SU-DHL-6 (cell line): ENCODE results near the gene HIBADH.
"Not testable (repeated sequence)": the region's sequence is repeated elsewhere in the genome, so short reads cannot be mapped to it uniquely, and the experiment has no call there.

ENCODE experiments used
- CTCF ChIP-seq: fragments of 200-600 bp; sonication (generic); IDR thresholded peaks from one replicate; pipeline ENCODE4 v1.5.1; 2017; ENCODE audit warnings: antibody characterized with exemption, mild to moderate bottlenecking, low read length, moderate library complexity; ENCODE audit not compliant: insufficient read depth, poor library complexity, severe bottlenecking
- EZH2phosphoT487 ChIP-seq: fragments of 200-600 bp; sonication (generic), shearing (Covaris generic); conservative IDR thresholded peaks from 2 replicates; pipeline ENCODE4 v1.6.1; 2018; ENCODE audit warnings: mild to moderate bottlenecking, antibody characterized with exemption, low read length, moderate library complexity, mixed read lengths

- not testable (repeated sequence) for TF ChIP-seq CTCF, EZH2phosphoT487
These were observed 11.4 kb upstream of the HIBADH start for GRCh38 chr7:27674126-27674525.
